Stomach (tissue), 4 donors: ENCODE data around the gene DPP10.

ENCODE experiments used
- EP300 ChIP-seq: sonication (generic); formaldehyde crosslinking; IDR thresholded peaks from one replicate; pipeline ENCODE4 v1.6.1; 2017; ENCODE audit warnings: antibody characterized with exemption
- POLR2A ChIP-seq, 4 donors: fragments of 450-650 bp; IDR thresholded peaks; one replicate each; pipeline ENCODE4 v1.6.1; 2016; ENCODE audit warnings: antibody characterized with exemption in 4 of 4, control low read depth in 2 of 4, mild to moderate bottlenecking in 1 of 4, moderate library complexity in 1 of 4
- POLR2AphosphoS5 ChIP-seq, 3 donors: sonication (generic); formaldehyde crosslinking; IDR thresholded peaks; one replicate each; pipeline ENCODE4 v1.6.1; 2016; ENCODE audit warnings: antibody characterized with exemption in 3 of 3
- TF ChIP-seq, protein P1 (sequence below), 7 experiments: fragments of 450-650 bp in 4 of 7; fragments of 200-600 bp in 3 of 7; sonication (generic) in 3 of 7; IDR thresholded peaks; one replicate each; pipeline ENCODE4 v1.5.1; 2016 to 2019; ENCODE audit warnings: antibody characterized with exemption in 7 of 7, control low read depth in 2 of 7, mild to moderate bottlenecking in 1 of 7

DNA sequence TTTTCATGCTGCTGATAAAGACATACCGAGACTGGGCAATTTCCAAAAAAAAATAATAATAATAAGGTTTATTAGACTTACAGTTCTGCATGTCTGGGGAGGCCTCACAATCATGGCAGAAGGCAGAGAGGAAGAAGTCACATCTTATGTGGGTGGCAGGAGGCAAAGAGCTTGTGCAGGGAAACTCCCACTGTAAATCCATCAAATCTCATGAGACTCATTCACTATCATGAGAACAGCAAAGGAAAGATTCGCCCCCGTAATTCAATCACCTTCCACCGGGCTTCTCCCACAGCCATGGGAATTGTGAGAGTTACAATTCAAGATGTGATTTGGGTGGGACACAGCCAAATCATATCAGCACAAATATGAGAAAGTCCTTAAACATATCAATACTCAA, 1314.8 kb downstream of the DPP10 start:
- TF ChIP-seq, protein P1, sequence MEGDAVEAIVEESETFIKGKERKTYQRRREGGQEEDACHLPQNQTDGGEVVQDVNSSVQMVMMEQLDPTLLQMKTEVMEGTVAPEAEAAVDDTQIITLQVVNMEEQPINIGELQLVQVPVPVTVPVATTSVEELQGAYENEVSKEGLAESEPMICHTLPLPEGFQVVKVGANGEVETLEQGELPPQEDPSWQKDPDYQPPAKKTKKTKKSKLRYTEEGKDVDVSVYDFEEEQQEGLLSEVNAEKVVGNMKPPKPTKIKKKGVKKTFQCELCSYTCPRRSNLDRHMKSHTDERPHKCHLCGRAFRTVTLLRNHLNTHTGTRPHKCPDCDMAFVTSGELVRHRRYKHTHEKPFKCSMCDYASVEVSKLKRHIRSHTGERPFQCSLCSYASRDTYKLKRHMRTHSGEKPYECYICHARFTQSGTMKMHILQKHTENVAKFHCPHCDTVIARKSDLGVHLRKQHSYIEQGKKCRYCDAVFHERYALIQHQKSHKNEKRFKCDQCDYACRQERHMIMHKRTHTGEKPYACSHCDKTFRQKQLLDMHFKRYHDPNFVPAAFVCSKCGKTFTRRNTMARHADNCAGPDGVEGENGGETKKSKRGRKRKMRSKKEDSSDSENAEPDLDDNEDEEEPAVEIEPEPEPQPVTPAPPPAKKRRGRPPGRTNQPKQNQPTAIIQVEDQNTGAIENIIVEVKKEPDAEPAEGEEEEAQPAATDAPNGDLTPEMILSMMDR (IDR thresholded peaks at IDR 0.05): no peak
- TF ChIP-seq EP300 (no peak), POLR2AphosphoS5 (IDR thresholded peaks at IDR 0.05) (no peak), POLR2A (IDR thresholded peaks at IDR 0.05) (no peak)
